GM10266 (cell line): ENCODE data around the gene IL17C.

Source experiments
- DNase-seq: peaks from one replicate; pipeline ENCODE4 v3.0.0; 2012; ENCODE audit errors: extremely low spot score
- CTCF ChIP-seq: IDR thresholded peaks from 2 replicates; pipeline ENCODE4 v1.5.1; 2012; ENCODE audit warnings: mild to moderate bottlenecking, low read depth; ENCODE audit not compliant: control insufficient read depth, insufficient read depth; ENCODE audit errors: missing control alignments

Gene IL17C

GRCh38 chr16:88623858-88624257, 14.5 kb upstream of the IL17C start:
- DNase-seq: no peak
- TF ChIP-seq CTCF: no peak

DNA sequence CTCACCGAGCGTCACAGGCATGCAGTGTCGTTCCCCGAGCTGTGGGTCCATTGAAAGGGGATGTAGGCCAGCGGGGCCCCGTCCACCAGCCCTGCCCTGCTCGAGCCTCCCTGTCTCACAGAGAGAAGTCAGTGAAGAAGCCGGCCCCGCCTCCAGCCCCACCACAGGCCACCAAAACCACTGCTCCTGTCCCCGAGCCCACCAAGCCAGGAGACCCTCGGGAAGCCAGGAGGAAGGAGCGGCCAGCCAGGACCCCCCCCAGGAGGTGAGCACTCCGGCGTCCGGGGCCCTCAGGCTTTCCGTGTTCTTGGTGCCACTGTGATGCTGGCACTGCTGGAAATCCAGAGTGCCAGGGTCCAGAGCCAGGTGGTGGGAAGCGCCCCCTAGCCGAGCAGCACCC, 13.9 kb upstream of the IL17C start:
- no peak for TF ChIP-seq CTCF
- no peak for DNase-seq

GRCh38 chr16:88624977-88625576, 13.3 kb upstream of the IL17C start:
- DNase-seq: no peak
- TF ChIP-seq CTCF: no peak

- no peak for DNase-seq
- no peak for TF ChIP-seq CTCF
Observed at GRCh38 chr16:88626646-88627045, 11.7 kb upstream of the IL17C start.

DNA sequence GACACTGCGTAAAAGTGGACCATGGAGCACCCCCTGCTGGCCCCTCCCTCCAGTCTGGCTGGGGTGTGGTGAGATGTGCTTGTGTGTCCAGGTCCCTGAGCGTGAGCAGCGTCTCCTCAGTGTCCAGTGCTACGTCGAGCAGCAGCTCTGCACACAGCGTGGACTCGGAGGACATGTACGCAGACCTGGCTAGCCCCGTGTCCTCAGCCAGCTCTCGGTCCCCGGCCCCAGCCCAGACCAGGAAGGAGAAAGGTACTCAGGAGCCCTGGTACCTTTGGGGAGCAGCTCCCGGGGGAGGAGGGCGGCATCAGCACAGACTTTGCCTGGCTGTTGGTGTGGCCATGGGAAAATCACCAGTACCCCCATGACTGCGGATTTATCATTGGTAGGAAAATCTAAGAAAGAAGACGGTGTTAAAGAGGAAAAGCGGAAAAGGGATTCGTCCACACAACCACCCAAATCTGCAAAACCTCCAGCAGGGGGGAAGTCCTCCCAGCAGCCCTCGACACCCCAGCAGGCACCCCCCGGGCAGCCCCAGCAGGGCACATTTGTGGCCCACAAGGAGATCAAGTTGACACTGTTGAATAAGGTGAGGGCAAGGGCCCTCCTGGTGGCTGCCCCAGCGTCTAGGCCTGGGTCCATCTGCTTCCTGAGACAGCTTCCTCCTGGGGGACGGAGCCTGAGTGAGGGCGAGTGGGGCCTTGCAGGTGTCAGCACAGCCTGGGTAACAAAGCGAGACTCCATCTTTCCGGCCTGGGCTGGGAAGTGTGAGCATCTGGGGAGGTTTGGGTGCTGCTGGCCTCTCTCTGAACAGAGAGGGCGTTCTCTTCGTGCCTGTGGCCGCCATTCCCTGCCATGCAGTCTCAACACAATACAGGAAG, 10.6 kb upstream of the IL17C start:
- no peak for DNase-seq
- TF ChIP-seq CTCF: no peak

DNA sequence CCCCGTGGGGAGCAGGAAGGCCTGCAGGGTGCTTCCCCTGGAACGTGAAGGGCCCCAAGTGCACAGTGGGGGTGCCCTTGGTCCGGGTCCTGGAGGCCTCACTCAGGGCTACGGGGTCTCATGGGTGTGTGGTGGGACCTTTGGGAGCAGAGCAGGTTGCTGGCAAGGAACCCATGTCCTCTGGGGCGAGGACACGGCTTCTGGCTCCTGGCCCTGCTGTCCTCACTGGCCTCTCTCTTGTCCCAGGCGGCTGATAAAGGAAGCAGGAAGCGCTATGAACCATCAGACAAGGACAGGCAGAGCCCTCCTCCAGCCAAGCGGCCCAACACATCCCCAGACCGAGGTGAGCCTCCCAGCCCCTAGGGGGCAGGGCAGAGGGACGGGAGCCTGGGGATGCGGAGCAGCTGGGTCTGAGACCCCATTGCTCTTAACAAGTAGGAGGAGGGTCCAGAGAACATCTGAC, 9.8 kb upstream of the IL17C start:
- peak; percentile 13 for TF ChIP-seq CTCF
- no peak for DNase-seq

GRCh38 chr16:88629835-88630234, 8.5 kb upstream of the IL17C start:
- DNase-seq: no peak
- TF ChIP-seq CTCF: no peak
